Stimulated activated CD4-positive, alpha-beta T cell treated with anti-CD3 and anti-CD28 coated beads, Interleukin-12 subunit alpha, Interleukin-12 subunit beta, amount 100 ng/mL, for 4 hours (primary cell): ENCODE results near the gene NPAS3.

Source experiments
- DNase-seq: peaks from one replicate; pipeline ENCODE4 v3.0.0-alpha.2; 2020

Gene NPAS3

GRCh38 chr14:33699300-33699983 is 760.8 kb downstream of the NPAS3 start:
- no peak for DNase-seq

- no peak for DNase-seq
Measured at GRCh38 chr14:33700052-33700451, 761.4 kb downstream of the NPAS3 start.

- no peak for DNase-seq
Measured at GRCh38 chr14:33702293-33702692, 763.6 kb downstream of the NPAS3 start.

- no peak for DNase-seq
Measured at GRCh38 chr14:33704481-33704880, 765.8 kb downstream of the NPAS3 start.

GRCh38 chr14:33705490-33705889 is 766.8 kb downstream of the NPAS3 start:
- no peak for DNase-seq

GRCh38 chr14:33707716-33708115 is 769.0 kb downstream of the NPAS3 start:
- no peak for DNase-seq

GRCh38 chr14:33709283-33709682 is 770.6 kb downstream of the NPAS3 start:
- no peak for DNase-seq

GRCh38 chr14:33709711-33710110 is 771.0 kb downstream of the NPAS3 start:
- DNase-seq: no peak

- no peak for DNase-seq
Measured at GRCh38 chr14:33710273-33710672, 771.6 kb downstream of the NPAS3 start.

GRCh38 chr14:33711194-33711593 is 772.5 kb downstream of the NPAS3 start:
- DNase-seq: no peak

GRCh38 chr14:33711811-33712216 is 773.1 kb downstream of the NPAS3 start:
- no peak for DNase-seq

GRCh38 chr14:33714527-33715226 is 776.0 kb downstream of the NPAS3 start:
- no peak for DNase-seq

- no peak for DNase-seq
Measured at GRCh38 chr14:33715227-33715528, 776.5 kb downstream of the NPAS3 start.

- no peak for DNase-seq
Measured at GRCh38 chr14:33716921-33717320, 778.2 kb downstream of the NPAS3 start.

- no peak for DNase-seq
Measured at GRCh38 chr14:33717866-33718265, 779.2 kb downstream of the NPAS3 start.

- DNase-seq: no peak
Measured at GRCh38 chr14:33720284-33720787, 781.7 kb downstream of the NPAS3 start.

- DNase-seq: no peak
Measured at GRCh38 chr14:33726685-33727084, 788.0 kb downstream of the NPAS3 start.

GRCh38 chr14:33727606-33728005 is 788.9 kb downstream of the NPAS3 start:
- DNase-seq: no peak

GRCh38 chr14:33728010-33728498 is 789.4 kb downstream of the NPAS3 start:
- DNase-seq: no peak

- no peak for DNase-seq
Measured at GRCh38 chr14:33730156-33730555, 791.5 kb downstream of the NPAS3 start.

- DNase-seq: no peak
Measured at GRCh38 chr14:33732175-33732574, 793.5 kb downstream of the NPAS3 start.

GRCh38 chr14:33733310-33733709 is 794.6 kb downstream of the NPAS3 start:
- no peak for DNase-seq

GRCh38 chr14:33733721-33734120 is 795.0 kb downstream of the NPAS3 start:
- no peak for DNase-seq

GRCh38 chr14:33734387-33734786 is 795.7 kb downstream of the NPAS3 start:
- DNase-seq: no peak
